Fibroblast of lung (primary cell): Measurements from ENCODE around the gene DPYSL3.

Source experiments
- EZH2 ChIP-seq: IDR thresholded peaks from 2 replicates; pipeline ENCODE4 v1.5.1; 2012; ENCODE audit warnings: low read length, control low read depth, mild to moderate bottlenecking; ENCODE audit errors: missing control alignments
- TF ChIP-seq, protein P1 (sequence below), 2 donors: IDR thresholded peaks in 1 of 2; conservative IDR thresholded peaks in 1 of 2; 1 replicate in 1 of 2; 2 replicates in 1 of 2; pipeline ENCODE4 v1.5.1; 2011 to 2012; ENCODE audit warnings: low read length in 2 of 2, control low read depth in 1 of 2, inconsistent platforms in 1 of 2, low read depth in 1 of 2, mild to moderate bottlenecking in 1 of 2

- TF ChIP-seq, protein P1, sequence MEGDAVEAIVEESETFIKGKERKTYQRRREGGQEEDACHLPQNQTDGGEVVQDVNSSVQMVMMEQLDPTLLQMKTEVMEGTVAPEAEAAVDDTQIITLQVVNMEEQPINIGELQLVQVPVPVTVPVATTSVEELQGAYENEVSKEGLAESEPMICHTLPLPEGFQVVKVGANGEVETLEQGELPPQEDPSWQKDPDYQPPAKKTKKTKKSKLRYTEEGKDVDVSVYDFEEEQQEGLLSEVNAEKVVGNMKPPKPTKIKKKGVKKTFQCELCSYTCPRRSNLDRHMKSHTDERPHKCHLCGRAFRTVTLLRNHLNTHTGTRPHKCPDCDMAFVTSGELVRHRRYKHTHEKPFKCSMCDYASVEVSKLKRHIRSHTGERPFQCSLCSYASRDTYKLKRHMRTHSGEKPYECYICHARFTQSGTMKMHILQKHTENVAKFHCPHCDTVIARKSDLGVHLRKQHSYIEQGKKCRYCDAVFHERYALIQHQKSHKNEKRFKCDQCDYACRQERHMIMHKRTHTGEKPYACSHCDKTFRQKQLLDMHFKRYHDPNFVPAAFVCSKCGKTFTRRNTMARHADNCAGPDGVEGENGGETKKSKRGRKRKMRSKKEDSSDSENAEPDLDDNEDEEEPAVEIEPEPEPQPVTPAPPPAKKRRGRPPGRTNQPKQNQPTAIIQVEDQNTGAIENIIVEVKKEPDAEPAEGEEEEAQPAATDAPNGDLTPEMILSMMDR (conservative IDR thresholded peaks at IDR 0.05 in 1 of 2, IDR thresholded peaks at IDR 0.05 in 1 of 2; ENCODE audit: low read depth in 1 of 2, low read length in 2 of 2): no peak
- no peak for TF ChIP-seq EZH2
These were observed 121.4 kb downstream of the DPYSL3 start for GRCh38 chr5:147388184-147389108.
